BJ (cell line): Measurements from ENCODE around the gene UBTF. TPM values are rescaled to one million over a fixed set of nuclear protein-coding genes. Genes with fewer than 3 reads are reported as not detected.

Experiments
- CTCF ChIA-PET: fragments of 350-600 bp; formaldehyde crosslinking; extraction: SDS; loops from one replicate; lab custom pipeline; 2021; ENCODE audit warnings: antibody characterized with exemption, inconsistent platforms; lab: Yijun Ruan, JAX
- POLR2A ChIA-PET: fragments of 300-600 bp; sonication (Branson Sonifier 250); formaldehyde crosslinking; extraction: SDS; loops from one replicate; lab custom pipeline; 2021; ENCODE audit warnings: antibody characterized with exemption; lab: Charles Lee
- DNase-seq: peaks from one replicate; pipeline ENCODE4 v3.0.0-alpha.2; 2011; ENCODE audit warnings: low read depth
- H3K27me3 ChIP-seq: 2 replicates; pipeline ENCODE4 v1.6.0; 2011; ENCODE audit warnings: low read length; ENCODE audit not compliant: control insufficient read depth, insufficient read depth
- H3K36me3 ChIP-seq: 2 replicates; pipeline ENCODE4 v1.5.1; 2011; ENCODE audit warnings: low read length; ENCODE audit not compliant: control insufficient read depth, insufficient read depth
- H3K4me3 ChIP-seq: 2 replicates; pipeline ENCODE4 v1.5.1; 2011; ENCODE audit warnings: low read depth, mild to moderate bottlenecking, control low read depth, low read length
- CTCF ChIP-seq: IDR thresholded peaks from 2 replicates; pipeline ENCODE4 v1.5.1; 2011; ENCODE audit warnings: low read depth, mild to moderate bottlenecking, control low read depth, inconsistent platforms, low read length, moderate library complexity; ENCODE audit not compliant: insufficient read depth
- polyA plus RNA-seq: library from polyadenylated mRNA; depleted of rRNA; stranded (reverse); fragments of >200 nt; gene quantifications from 2 replicates; pipeline ENCODE4 v1.2.3, GENCODE V29; 2011

UBTF gene
- polyA plus RNA-seq, 1 experiment, result 21.1 TPM

DNA sequence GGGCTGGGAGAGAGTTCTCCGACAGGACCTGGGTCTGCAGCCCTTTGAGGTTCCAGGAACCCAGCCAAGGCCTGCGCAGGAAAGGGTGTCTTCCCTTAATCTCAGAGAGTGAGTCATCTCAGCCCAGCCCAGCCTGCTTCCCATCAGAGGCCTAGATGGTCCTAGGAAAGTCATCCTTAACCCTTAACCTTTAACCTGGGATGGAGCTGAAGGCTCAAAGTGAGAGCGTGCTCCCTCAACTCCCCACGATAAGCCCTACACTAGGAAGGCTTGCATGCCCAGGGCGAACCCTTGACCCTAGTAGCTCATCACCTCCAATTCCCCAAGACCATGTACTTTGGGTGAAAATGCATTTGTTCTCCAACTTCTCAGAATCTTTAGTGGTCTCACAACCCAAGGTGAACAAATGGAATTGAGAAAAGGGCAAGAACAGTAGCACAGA is 15.0 kb downstream of the UBTF start:
- Histone ChIP-seq H3K36me3 (peaks cover 17% of the 10 kb centered on the region), H3K27me3 (no peaks in the 10 kb centered on the region), H3K4me3 (no peak overlapping the region)
- TF ChIP-seq CTCF, result no peak
- ChIA-PET CTCF (interaction anchor here (0.6 to 2.0 kb wide), 11 partner anchors 9 to 146 kb away, joined by 3 to 9 read pairs (median 4); partner anchors contain the start of genes GRN and HDAC5), POLR2A (no interaction called here)
- no peak for DNase-seq

DNA sequence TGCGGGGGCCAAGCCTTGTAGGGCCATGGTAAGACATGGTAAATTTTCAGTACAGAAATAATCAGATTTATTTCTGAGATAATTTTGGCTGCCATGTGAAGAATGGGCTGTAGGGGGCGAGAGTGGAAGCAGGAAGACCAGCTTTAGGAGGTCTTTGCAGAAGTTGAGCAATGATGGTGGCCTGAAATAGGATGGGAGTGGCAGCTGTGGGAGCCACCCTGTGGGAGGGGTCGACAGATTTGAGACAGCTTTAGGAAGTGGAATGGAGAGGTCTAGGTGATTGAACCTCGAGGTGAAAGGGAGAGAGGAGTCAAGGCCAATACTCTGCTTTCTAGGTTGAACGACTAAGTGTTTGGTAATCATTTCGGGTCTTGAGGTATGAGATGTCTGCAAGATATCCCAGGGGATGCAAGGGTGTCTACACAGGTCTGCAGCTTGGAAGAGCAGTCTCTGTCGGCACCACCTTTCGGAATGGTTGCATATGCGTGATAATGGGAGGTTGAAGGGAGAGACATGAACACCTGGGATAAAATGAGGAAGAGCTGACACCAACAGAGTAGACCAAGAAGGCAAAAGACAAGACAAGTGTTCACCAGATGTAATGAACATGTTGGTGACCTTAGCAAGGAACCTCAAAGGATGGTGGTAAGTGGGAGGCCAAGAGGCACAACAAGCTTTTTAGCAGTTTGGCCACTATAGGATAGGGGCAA is 15.6 kb downstream of the UBTF start:
- CTCF ChIA-PET, result interaction anchor here (0.6 to 2.0 kb wide), 14 partner anchors 9 to 319 kb away, joined by 3 to 9 read pairs (median 4); partner anchors contain the start of genes GRN and HDAC5
- H3K36me3 ChIP-seq, result peaks cover 12% of the 10 kb centered on the region
- DNase-seq, result no peak
- peak; percentile 74 for TF ChIP-seq CTCF
- no peak overlapping the region for H3K4me3 ChIP-seq
- H3K27me3 ChIP-seq, result no peaks in the 10 kb centered on the region
- POLR2A ChIA-PET, result no interaction called here

- ChIA-PET CTCF (interaction anchor here (0.8 to 2.6 kb wide), 5 partner anchors 8 to 145 kb away, joined by 3 to 18 read pairs (median 4); no protein-coding TSS in a partner anchor), POLR2A (no interaction called here)
- no peak for DNase-seq
Observed at GRCh38 chr17:44202756-44203155, 16.7 kb downstream of the UBTF start.

DNA sequence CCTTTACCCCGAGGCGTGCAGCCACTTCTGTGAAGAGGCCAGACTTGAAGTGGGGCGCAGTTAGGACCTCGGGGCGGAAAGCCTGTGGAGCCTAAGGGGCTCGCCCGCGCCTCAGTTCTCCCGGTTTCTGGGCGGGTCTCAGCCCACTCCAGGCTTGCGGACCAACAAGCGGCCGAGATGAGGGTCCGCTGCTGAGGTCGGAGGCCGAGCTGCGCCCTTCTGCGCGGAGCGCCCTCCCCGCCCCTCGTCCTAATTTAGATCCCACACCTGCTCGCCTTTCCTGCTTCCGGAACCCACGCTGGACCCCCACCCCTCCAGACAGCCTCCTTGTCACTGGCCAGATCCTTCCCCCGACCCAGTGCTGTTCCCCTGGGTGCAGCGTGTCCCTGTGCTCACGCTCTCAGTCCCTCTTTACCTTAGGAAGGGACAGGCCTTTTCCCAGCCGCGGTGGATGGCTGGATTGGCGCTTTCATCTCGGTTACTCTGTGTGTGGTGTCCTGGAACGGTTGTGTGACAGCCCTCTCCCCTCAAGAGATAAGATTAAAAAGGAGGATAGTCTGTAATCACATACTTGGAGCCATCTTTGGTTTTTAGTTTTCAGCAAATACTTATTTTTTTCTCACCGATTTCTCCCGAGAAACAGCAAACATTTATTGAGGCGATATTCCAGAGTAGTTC is 18.9 kb downstream of the UBTF start:
- no peak for TF ChIP-seq CTCF
- Histone ChIP-seq H3K36me3 (peaks cover 10% of the 10 kb centered on the region), H3K27me3 (no peaks in the 10 kb centered on the region), H3K4me3 (peak overlapping the region; percentile 74)
- DNase-seq, result no peak
- POLR2A ChIA-PET, result no interaction called here
- CTCF ChIA-PET, result interaction anchor here (0.6 to 2.6 kb wide), 2 partner anchors 10 to 66 kb away, joined by 3 to 18 read pairs; no protein-coding TSS in a partner anchor

More at GRCh38 chr17:44202756-44203155, 16.7 kb downstream of the UBTF start:
- Histone ChIP-seq H3K36me3 (peaks cover 8% of the 10 kb centered on the region), H3K4me3 (no peak overlapping the region), H3K27me3 (no peaks in the 10 kb centered on the region)
- no peak for TF ChIP-seq CTCF
